ENCODE data around the gene HIRIP3. TPM values are rescaled to one million over a fixed set of nuclear protein-coding genes. Genes with fewer than 3 reads are reported as not detected.

Gene HIRIP3
- total RNA-seq, 1 experiment from 2014 or later: 18.9 TPM

DNA sequence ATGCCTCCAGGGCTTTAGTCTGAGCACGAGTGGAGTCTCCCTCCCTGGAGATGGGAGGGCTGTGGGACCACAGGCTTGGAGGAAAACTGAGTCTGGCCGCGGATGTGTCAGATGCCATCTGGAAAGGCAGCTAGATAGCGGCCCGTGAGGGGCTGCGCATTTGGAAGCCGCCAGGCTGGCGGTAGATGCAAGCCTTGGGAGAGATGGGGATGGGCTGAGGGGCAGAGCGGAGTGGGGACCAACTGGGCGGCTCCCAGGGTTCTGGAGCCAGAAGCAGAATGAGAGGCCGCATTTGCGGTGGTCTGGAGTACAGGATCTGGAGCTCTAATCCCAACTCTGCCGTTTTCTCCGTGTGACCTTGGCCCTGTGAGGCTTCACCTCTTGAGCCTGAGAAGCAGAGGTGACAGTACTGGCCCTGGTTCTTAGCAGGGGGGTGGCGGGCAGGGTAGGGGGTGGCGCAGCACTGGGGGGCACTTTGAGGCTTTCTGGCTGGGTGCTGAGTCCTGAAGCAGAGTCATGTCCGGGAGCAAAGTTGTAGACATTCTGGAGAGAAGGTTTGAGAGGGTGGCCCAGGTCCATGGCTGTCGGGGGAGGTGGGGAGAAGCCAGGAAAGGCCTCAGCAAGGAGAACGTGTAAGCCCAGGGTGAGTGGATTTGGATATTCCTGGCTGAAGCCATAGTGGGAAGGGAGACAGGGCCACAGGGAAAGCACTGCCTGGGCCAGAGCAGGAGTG lies 7.4 kb upstream of the HIRIP3 start:
- TF ChIP-seq, protein P1, sequence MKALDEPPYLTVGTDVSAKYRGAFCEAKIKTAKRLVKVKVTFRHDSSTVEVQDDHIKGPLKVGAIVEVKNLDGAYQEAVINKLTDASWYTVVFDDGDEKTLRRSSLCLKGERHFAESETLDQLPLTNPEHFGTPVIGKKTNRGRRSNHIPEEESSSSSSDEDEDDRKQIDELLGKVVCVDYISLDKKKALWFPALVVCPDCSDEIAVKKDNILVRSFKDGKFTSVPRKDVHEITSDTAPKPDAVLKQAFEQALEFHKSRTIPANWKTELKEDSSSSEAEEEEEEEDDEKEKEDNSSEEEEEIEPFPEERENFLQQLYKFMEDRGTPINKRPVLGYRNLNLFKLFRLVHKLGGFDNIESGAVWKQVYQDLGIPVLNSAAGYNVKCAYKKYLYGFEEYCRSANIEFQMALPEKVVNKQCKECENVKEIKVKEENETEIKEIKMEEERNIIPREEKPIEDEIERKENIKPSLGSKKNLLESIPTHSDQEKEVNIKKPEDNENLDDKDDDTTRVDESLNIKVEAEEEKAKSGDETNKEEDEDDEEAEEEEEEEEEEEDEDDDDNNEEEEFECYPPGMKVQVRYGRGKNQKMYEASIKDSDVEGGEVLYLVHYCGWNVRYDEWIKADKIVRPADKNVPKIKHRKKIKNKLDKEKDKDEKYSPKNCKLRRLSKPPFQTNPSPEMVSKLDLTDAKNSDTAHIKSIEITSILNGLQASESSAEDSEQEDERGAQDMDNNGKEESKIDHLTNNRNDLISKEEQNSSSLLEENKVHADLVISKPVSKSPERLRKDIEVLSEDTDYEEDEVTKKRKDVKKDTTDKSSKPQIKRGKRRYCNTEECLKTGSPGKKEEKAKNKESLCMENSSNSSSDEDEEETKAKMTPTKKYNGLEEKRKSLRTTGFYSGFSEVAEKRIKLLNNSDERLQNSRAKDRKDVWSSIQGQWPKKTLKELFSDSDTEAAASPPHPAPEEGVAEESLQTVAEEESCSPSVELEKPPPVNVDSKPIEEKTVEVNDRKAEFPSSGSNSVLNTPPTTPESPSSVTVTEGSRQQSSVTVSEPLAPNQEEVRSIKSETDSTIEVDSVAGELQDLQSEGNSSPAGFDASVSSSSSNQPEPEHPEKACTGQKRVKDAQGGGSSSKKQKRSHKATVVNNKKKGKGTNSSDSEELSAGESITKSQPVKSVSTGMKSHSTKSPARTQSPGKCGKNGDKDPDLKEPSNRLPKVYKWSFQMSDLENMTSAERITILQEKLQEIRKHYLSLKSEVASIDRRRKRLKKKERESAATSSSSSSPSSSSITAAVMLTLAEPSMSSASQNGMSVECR (CRISPR knock-in tag; IDR thresholded peaks at IDR 0.05; ENCODE audit: borderline replicate concordance): no peak
- TF ChIP-seq JAZF1 (CRISPR knock-in tag; IDR thresholded peaks at IDR 0.05): no peak
- TF ChIP-seq OVOL2 (CRISPR knock-in tag; IDR thresholded peaks at IDR 0.05; ENCODE audit: borderline replicate concordance): no peak
- TF ChIP-seq SMAD3 (CRISPR knock-in tag; IDR thresholded peaks at IDR 0.05; ENCODE audit: borderline replicate concordance): no peak
- TF ChIP-seq ZSCAN18 (CRISPR knock-in tag; IDR thresholded peaks at IDR 0.05): no peak
- TF ChIP-seq CREB1 (CRISPR knock-in tag; IDR thresholded peaks at IDR 0.05): no peak
- TF ChIP-seq, protein P2, sequence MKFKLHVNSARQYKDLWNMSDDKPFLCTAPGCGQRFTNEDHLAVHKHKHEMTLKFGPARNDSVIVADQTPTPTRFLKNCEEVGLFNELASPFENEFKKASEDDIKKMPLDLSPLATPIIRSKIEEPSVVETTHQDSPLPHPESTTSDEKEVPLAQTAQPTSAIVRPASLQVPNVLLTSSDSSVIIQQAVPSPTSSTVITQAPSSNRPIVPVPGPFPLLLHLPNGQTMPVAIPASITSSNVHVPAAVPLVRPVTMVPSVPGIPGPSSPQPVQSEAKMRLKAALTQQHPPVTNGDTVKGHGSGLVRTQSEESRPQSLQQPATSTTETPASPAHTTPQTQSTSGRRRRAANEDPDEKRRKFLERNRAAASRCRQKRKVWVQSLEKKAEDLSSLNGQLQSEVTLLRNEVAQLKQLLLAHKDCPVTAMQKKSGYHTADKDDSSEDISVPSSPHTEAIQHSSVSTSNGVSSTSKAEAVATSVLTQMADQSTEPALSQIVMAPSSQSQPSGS (CRISPR knock-in tag; IDR thresholded peaks at IDR 0.05; ENCODE audit: borderline replicate concordance, low read depth): no peak
- TF ChIP-seq AR (CRISPR knock-in tag; IDR thresholded peaks at IDR 0.05): no peak
- no peak for TF ChIP-seq NR2C2 (CRISPR knock-in tag; IDR thresholded peaks at IDR 0.05)
- TF ChIP-seq, protein P3, sequence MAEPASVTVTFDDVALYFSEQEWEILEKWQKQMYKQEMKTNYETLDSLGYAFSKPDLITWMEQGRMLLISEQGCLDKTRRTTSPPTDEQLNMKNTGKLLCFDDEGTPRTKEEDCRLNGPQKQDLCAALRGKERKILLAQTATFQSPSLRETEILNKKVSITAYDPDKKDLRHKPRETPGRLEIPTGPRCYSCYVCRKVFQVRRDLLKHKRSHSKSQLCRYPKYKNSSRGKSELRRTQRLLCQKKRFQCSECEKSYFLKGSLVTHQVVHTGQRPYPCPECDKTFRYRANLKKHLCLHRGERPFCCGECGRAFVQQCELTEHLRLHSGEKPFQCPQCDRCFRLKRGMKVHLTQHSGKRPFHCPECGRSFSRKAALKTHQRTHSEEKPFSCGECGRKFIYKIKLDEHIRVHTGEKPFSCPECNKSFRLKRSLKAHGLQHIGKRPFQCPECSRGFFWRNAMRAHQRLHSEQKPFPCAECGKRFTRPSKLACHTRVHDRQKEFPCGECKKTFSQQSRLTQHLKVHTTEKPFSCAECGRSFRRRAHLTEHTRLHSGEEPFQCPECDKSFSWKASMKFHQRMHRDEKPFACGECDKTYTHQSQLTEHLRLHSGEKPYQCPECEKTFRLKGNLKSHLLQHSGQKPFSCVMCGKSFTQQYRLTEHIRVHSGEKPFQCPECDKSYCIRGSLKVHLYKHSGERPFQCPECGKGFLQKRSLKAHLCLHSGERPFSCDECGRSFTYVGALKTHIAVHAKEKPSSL (CRISPR knock-in tag; conservative IDR thresholded peaks at IDR 0.05): no peak
- TF ChIP-seq FOXK1 (CRISPR knock-in tag; IDR thresholded peaks at IDR 0.05): no peak
- TF ChIP-seq, protein P4, sequence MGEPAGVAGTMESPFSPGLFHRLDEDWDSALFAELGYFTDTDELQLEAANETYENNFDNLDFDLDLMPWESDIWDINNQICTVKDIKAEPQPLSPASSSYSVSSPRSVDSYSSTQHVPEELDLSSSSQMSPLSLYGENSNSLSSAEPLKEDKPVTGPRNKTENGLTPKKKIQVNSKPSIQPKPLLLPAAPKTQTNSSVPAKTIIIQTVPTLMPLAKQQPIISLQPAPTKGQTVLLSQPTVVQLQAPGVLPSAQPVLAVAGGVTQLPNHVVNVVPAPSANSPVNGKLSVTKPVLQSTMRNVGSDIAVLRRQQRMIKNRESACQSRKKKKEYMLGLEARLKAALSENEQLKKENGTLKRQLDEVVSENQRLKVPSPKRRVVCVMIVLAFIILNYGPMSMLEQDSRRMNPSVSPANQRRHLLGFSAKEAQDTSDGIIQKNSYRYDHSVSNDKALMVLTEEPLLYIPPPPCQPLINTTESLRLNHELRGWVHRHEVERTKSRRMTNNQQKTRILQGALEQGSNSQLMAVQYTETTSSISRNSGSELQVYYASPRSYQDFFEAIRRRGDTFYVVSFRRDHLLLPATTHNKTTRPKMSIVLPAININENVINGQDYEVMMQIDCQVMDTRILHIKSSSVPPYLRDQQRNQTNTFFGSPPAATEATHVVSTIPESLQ (CRISPR knock-in tag; IDR thresholded peaks at IDR 0.05): no peak
- ATAC-seq (no peak), DNase-seq (ENCODE audit: low spot score) (no peak)
- ChIA-PET CTCF (interaction anchor here (1.0 to 1.3 kb wide), 2 partner anchors 27 to 154 kb away, joined by 3 to 5 read pairs; no protein-coding TSS in a partner anchor), POLR2A (interaction anchor here (0.6 to 1.3 kb wide), 2 partner anchors 29 to 319 kb away, joined by 3 read pairs; partner anchors contain the start of gene TLCD3B)
- Mint-ChIP-seq H3K27ac (peak overlapping the region; percentile 63), H3K36me3 (peaks cover 15% of the 10 kb centered on the region), H3K4me3 (no peak overlapping the region), H3K9me3 (no peaks in the 10 kb centered on the region), H3K4me1 (peaks cover 13% of the 10 kb centered on the region), H3K27me3 (ENCODE audit: low read depth) (no peaks in the 10 kb centered on the region)

Measured in WTC11 (cell line).